Fibroblast of skin of back (primary cell): ENCODE results near the gene KY. TPM values are rescaled to one million over a fixed set of nuclear protein-coding genes. Genes with fewer than 3 reads are reported as not detected.
A peak's percentile ranks its signal among the peaks of the same experiment; 100 is the strongest.

ENCODE experiments used
- DNase-seq: peaks from one replicate; pipeline ENCODE4 v3.0.0-alpha.2; 2013
- polyA plus RNA-seq, 2 experiments: library from polyadenylated mRNA; unstranded; fragments of 120-200 nt; gene quantifications; one replicate each; pipeline ENCODE4 v1.2.1, GENCODE V29; 2013; ENCODE audit not compliant: insufficient read length in 2 of 2

KY gene, protein sequence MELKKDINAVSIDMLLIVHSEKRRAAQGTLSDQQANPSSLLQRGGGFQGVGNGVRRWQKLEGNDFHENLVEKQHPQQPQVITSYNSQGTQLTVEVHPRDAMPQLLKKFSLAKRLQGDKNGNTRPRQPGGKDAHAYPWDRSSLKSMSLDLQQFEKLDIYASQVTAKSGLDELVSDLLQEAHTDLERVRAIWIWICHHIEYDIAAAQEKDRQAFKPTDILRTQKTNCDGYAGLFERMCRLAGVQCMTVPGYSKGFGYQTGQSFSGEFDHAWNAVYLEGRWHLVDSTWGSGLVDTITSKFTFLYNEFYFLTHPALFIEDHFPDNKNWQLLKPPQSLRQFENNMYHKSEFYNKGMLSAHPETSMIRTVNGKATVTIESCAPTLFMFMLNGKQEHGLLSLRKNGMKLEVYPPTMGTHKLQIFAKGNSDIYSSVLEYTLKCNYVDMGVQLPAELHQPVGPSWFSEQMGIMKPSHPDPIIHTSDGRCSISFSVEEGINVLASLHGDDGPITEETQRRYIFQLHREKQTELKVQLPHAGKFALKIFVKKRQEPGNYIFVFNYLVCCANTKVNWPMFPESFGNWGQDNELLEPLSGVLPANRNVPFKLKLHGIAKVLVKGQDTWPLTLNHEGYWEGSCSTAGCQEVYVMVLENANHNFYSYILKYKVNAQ
- polyA plus RNA-seq (2013, experiment 1 of 2; ENCODE audit: insufficient read length), result 0.72 TPM
- polyA plus RNA-seq (2013, experiment 2 of 2; ENCODE audit: insufficient read length), result 0.43 TPM

DNA sequence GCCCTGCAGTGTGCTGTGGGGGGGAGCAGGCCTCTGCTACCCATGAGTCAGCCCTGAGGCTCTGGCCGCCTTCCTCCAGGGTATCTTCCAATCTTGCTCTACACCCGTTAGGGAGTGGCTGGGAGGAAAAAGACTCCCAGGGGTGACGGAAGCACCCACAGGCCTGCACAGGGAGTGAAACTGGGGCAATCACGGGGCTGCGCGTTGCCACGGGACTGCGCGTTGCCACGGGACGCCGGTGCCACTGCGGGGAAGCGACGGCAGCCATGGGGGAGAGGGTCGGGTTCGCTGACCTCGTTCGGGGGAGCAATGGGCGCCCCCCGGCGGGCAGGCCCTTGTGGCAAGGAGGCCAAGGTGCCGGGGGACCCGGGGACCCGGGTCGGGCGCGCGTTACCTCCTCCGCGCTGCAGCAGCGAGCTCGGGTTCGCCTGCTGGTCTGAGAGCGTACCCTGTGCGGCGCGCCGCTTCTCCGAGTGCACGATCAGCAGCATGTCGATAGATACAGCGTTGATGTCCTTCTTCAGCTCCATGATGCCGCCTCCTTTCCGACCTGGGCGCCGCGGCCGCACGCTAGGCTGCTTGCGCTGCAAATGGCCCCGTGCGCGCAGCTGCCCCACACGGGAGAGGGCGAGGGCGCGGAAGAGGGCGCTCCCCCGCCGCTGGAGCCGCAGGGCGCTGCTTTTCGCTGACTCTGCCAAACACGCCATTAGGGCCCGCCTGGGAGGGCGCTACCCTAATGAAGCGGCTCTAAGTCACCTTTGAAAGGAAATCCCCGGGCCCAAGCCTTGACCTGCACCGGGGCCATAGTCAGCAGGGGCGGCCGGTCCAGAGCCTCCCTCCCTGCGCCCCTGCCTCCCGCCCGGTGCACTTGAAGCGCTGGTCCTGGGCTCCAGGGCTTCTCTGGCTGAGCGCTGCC is at the start of gene KY:
KY (minus strand) TSS at position 592 of the 916 bp plus-strand sequence; CDS start at position 530, 62 bp downstream.
- peak; percentile 57 for DNase-seq

DNA sequence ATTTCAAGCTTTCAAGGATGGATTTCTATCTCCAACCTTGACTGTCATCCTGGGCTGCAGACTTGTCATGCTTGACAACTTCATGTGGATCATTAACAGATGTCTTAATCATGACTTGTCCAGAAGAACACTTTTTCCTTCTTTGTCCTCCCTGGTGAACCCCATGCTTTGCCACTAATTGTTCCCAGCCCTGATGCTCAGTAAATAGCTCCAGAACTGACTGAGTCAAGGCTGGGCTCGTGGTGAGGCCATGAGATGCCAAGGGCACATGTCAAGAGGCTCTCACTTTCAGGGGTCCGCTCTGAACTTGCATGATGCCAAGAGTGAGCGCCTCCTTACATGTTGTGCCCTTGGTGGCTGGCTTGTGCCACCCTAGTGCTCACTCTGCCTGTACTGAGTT is 48.9 kb upstream of the KY start:
- no peak for DNase-seq

DNA sequence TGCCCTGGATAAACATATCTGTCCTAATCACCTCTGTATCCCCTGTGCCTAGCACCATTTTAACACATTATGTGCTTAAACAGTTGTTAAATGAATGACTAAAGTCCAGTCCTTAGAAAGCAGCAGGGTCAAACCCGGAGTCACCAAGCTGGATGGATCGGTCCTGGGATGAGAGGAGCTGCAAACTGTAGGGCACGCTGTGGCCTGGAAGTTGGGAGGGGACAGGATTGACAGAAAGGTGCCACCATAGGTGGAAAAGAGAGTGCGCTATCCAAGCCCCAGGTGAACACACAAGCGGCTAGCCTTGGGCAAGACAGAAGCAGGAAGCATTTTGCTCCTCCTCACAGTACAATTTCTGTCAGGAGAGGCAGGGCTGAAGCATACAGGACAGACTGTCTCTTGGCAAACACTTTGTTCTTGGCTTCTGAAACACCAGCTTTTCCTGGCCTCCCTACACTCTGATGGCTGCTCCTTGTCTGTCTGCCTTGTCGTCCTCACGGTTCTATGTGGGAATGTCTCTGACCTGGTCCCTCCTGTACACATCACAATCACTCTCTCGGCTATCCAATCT is 48.4 kb upstream of the KY start:
- no peak for DNase-seq

DNA sequence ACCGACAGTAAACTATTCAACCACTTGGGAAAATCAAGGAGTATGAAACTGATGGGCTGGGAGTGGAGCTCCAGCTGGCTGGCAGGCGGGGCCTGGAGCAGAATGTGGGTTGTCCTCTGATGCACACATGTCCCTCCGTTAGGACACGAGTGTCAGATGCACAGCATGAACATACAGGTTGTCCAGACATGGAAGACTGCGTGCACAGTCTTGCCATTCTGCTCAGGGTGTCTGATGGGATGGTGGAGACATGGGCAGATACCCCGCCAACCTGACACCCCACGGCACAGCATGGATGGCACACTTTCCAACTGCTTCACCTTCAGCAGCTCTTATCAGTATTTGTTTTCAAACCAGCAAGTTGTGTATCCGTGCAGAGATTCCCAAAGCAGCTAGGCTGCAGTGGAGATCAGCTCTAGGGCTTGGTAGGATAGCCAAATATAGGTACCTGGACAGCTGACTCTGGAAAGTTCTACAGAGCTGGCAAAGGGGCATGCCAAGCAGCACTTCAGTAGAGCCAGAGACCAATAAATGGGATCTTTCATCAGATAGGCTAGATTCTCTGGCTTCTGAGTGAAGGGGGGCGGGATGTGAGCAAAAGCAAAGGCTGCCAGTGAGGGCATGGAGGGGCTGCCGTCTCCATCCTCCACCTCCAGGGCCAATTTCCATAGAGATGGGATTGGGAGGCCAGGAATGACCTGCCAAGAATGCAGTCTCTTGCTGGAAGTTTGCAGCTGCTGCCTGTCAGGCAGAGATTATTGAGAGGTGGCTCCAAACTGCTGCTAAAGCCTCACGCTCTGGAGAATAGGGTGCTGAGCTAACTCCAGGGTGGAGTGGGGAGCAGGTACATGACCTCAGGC is 47.2 kb upstream of the KY start:
- no peak for DNase-seq

DNA sequence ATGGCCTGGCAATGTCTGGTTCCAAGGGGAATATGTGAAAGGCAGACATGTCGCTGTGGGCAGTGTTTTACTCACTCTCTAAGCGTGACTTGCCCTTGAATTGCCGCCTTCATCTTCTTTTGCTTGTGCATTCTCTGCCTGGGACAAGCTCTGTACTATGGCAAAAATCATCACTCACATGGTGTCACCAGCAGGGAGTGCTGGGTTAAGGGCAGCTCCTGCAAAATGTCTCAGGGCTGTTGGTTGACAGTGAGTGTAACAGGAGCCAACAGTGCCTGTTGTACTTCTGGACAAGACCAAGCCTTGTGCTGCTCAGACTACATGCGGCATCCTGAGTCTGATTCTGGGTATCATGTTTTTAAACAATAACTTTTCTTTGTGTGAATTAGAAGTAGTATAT is 45.3 kb upstream of the KY start:
- no peak for DNase-seq

DNA sequence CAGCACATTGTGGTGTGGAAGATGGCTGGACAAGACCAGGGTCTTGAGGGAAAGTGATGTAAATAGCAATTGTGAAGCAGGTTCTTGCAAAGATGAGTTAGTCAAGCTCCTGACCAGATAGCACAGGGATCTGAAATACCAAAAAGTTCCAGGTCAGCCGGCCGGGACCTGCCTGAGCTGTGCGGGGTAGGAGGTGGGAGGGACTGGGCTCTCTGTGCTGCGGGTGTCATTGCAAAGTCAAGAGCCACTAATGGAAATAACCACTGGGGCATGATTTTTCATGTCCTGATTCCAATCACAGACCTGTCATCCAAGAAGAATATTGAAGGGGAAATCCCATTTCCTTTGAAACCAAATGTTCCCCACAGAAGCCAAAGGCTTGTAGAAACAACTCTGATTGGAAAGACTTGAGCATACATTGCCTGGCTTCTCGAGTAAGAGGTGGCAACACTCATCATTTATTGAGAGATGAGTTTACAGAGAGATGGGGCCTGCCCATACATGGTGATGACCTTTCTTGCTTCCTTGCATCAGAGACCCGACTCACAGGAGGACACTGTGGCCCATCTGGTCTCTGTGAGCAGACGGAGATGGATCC is 44.2 kb upstream of the KY start:
- no peak for DNase-seq

DNA sequence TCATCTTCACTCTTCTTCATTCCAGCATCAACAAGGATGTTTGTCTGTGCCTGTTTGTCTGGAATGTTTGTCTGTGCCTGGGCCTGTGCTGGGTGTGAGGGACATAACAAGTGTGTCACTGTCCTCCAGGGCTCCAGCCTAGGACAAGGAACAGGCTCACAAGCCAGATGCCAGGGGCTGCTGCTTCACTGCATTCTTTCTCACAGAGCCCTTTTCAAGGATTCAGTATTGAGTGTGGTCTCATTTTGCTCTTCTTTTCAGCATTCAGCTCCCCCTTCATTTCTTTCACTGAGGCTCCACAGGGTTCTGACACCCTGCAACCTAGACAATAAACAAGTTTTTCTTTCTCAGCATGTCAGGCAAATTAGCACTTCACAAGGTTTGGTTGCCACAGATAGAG is 43.6 kb upstream of the KY start:
- DNase-seq, result no peak

DNA sequence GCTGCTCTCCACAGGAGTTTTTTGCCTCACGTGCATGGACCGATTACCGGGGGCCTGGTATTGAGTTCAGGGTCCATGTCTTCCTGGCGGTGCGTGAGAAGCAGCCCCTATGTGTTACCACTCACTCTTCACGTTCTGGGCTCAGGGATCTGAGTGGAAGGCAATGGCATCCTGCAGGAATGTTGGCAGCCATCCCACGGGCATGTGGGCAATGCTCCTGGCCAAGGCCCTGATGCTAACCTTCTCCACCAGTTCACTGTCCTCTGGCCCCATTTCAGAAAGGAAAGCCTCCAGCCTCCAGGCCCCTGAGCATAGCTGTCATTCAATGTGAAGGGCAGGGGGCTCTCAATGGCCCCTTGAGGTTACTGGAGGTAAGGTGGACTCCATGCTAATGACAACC is 43.0 kb upstream of the KY start:
- DNase-seq, result peak; percentile 13

DNA sequence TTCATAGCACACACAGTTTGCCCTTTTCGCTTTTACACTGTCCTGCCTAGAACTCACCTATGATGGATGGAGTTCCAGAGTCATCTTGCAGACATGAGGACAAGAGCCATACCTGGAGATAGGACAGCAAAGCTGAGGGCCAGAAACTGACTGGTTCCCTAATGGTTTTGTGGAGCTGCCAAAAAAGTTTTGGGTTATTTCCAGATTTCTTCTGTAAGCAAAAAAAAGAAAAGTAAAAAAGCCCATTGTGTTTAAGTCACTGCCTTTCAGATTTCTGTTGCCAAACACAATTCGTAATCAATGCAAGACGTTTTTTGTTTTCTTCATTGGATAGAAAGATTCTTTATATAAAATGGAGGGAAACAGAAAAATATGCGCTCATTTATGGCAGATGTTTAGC is 42.4 kb upstream of the KY start:
- no peak for DNase-seq

DNA sequence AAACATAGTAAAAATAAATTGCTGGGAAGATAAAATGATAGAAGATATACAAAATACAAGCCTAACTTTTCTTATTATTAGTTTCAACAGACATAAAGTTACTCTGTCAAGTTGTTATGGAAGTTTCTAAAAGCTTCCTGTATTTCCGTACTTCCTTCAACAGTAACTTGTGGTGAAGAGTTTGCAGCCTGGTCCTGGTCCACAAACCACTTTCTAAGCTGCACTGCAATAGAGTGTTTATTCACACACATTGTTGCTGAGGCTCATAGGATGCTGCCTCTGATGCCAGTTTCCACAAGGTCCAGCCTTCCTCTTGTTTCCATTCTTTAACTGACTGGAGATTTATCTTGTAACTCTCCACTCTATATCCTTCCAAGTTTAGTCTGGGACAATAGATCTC is 39.4 kb upstream of the KY start:
- DNase-seq, result no peak

DNA sequence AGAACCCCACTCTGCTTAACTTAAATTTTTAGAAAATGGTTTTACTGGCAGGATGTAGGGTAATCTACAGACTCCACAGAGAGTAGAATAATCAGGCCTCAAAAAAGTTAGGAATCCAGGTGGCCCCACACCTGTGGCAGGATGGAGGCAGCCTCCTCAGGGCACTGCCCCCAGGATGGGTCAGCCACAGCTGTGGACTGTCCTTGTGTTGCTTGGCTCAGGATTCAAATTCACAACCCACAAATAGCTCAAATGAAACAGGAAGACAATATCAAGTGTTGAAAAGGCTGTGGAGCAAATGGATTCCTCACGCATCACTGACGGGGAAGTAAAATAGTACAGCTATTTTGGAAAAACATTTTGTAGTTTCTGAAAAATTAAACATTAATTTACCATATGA is 36.8 kb upstream of the KY start:
- DNase-seq, result no peak

DNA sequence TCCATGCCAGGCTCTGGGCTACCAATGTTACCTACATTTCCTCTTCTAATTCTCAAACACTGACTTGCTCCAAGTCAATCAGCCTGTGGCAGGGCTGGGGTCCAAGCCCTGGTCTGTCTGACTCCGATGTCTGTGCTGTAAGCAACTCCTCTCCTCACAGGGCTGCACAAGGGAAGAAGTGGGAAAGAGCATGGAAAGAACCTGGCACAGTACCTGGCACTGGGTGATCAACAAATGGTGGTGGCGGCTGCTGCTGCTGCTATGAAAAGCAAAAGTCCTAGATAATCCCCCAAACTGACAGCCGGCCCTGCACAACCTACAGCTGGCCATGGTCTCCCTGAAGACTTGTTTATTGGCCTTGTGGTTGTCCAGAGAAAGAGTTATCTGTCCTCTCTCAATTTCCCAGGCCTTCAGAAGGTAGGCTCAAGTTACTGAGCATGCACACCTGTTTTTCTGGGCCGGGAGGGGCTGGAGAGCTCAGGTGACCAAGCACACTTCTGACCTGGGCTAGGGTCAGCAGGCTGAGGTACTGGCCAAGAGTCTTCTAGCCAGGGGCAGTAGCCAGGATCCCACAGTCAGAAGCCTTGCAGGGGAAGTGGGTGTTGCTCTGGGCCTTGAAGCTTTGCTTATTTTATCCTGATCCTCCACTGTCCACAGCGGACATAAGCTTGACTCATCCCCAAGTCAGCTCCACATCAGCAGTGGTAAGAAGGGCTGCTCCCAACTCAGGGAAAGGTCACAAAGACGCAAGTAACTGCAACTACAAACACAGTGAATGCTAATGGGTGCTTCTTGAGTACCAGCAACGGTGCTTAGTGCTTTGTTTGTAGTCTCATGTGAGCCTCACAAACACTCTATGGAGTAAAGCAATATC is 35.3 kb upstream of the KY start:
- peak; percentile 84 for DNase-seq

DNA sequence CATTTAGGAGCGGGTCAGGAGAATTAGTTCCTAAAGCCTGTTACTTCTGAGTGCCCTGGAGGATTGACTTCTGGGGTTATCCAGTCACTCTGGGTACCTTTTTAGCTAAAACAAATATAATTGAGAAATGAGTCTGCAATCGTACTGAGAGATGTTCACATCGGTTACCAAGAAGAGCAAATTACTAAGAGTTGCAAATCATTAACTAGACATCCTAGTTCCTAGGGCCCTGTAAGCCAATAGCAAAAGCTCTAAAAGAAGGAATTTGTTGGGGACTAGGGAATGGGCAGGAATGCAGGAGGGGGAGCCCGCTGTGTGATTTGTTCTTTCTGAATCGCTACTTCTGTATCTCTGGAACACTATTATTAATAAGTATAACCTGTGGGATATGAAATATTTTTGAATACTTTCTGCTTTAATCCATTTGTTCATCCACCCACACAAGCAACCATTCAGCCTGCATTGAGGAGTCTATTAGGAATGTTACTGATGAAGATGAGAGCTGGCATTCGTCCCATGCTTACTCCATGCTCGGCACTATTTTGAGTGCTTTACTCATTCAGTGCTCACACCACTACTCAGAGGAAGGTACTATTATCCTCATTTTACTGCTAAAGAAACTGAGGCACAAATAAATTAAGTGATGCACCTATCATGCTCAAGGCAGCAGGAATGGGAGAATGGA is 31.5 kb upstream of the KY start:
- peak; percentile 26 for DNase-seq

DNA sequence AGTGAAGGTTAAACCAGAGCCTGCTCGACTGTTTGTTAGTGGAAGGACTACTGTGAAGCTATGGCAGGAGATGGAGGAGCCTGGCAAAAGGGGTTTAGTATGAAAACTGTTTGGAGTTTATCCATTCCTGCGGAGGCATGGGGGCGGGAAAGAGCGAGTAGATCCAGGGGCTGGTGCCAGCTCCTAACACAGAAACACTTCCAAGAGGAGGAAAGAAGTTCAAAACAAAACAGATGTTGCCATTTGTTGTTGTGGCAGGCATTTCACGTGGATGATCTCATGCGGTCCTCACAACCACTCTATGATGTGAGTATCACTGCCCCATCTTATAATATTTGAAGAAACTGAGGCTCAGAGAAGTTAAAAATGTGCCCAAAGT is 30.7 kb upstream of the KY start:
- no peak for DNase-seq

DNA sequence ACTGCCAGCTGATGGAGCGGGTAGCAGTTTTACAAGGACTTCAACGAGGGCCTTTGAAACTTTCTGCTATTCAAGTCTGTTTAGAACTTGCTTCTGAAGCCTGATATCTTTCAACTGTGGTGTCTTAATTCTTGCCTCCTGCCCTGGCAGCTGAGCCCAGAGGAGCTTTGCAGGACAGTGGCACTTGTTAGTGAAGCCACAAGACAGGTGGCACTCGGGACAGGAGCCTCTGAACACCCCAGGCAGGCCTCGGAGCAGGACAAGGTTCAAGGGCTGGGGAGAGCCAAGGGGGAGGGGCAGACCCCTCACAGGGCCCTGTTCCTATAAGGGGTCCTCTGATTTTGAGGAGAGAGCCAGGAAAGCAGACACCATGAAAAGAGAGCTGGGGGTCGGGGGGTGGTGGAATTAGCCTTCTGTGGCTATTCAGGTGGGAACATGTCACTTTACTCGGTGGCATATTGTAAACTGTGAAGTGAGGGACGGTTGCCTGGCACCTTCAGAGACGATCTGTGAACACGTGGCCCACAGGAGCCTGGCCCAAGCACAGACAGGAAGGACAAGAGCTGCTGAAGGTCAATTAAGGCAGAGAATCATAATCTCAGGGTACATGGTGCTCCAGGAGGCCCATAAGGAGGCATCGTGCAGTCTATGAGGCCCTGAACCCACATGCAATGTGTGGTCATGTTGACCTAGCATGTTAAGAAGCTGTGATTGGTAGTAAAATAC is 30.1 kb upstream of the KY start:
- DNase-seq, result no peak

DNA sequence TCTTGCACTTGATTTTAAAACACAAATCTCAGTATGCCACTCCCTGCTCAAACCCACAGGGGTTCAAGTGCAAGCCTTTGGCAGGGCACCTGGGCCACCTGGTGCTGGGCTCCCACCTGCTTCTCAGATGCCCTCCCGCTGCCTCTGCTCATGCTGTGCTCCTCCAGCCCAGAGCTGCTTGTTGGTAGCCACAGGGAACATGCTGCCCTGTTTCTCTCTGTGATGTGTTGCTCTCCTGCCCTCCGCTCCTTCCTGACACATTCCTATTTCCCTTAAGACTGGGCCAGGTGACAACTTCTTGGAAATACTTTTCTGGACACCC is 27.1 kb upstream of the KY start:
- DNase-seq, result no peak

DNA sequence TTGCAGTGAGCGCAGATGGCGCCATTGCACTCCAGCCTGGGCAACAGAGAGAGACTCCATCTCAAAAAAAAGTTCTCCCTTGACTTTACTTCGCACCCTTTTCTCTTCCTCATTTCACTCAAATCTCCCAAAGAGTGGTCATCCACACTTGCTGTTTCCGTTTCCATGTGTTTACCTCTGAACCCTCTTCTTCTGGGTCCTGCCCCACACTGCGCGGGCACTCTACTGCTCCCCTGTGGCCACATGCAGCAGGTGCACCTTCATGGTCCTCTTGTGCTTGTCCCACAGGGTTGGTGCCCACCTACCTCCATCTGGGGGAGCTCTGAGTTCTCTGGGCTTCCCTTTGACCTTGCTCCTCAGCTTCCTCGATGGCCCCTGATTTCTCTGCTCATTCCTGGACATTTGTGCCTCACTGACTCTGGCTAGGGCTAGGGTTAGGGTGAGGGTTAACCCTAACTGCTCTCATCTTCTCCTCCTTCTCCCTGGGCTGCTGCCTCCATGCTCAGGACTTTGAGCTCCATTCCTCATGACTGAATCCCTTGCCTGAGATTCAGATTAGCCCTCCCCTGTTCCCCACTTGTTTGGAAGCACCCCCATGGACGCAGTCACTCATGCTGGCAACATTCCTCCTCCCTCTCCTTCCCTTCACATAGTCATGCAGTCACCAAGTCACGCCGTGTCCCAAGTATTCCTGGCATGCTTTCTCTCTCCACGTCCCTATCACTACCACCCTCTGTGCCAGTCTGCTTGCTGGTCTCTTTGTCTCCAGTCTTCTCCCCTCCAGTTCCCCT is 26.6 kb upstream of the KY start:
- DNase-seq, result peak; percentile 43

DNA sequence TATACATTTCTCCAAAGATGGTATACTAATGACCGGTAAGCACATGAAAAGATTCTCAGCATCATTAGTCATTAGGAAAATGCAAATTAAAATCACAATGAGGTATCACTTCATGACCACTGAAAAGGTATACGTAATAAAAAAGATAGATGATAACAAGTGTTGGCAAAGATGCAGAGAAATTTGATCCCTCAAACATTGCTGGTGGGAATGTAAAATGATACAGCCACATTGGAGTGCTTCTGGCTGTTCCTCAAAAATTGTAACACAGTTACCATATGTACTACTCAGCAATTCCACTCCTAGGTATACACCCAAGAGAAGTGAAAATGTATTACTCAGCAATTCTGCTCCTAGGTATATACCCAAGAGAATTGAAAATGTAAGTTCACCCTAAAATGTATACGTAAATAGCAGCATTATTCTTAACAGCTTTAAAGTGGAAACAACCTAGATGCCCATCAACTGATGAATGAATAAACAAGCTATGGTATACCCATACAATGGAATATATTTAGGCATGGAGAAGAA is 25.0 kb upstream of the KY start:
- no peak for DNase-seq
